Measurements from ENCODE around the gene HMOX2. TPM values are rescaled to one million over a fixed set of nuclear protein-coding genes. Genes with fewer than 3 reads are reported as not detected.

Gene HMOX2
- total RNA-seq, result 70.2 and 75.2 TPM in 2 replicates

GRCh38 chr16:4475880-4476788 is at the start of gene HMOX2:
TSS of gene HMOX2 (plus strand) at chr16:4476398. CDS start at chr16:4505525, 29,127 bp downstream.
- peaks cover 19% of the 10 kb centered on the region for H3K4me1 Mint-ChIP-seq (ENCODE audit: low read depth)
- peak within 1 kb of the TSS; percentile 80 for H3K4me3 Mint-ChIP-seq (ENCODE audit: low read depth)
- intact Hi-C loops (cut with micrococcal nuclease), result loop anchor here (2.0 to 5.0 kb wide), 6 partner anchors 25 to 141 kb away; partner anchors contain the start of genes CDIP1, DNAJA3 and PAM16
- no peaks in the 10 kb centered on the region for H3K27me3 Mint-ChIP-seq (ENCODE audit: low read depth)
- DNase-seq (ENCODE audit: low spot score), result peak; percentile 94
- H3K9me3 Mint-ChIP-seq, result no peaks in the 10 kb centered on the region
- peaks cover 17% of the 10 kb centered on the region for H3K36me3 Mint-ChIP-seq (ENCODE audit: low read depth)
- peak within 1 kb of the TSS; percentile 84 for H3K27ac Mint-ChIP-seq

DNA sequence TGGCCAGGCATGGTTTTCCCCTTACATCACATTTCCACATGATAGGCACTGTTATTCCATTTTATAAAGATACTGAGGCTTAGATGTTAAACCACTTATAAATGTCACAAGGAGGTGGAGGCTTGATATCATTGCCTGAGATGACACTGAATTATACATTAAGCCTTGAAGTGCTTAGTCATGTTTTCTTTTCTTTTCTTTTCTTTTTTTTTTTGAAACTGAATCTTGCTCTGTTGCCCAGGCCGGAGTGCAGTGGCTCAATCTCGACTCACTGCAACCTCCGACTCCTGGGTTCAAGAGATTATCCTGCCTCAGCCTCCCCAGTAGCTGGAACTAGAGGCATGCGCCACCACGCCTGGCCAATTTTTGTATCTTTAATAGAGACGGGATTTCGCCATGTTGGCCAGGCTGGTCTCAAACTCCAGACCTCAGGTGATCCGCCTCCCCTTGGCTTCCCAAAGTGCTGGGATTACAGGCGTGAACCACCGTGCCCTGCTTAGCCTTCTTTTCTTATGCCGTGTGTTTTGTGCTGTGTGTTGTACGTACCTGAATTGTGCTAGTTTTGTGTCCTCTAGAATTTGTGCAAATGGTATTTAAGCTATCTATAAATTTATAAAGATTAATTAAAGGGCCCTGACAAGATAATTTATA is 49.4 kb upstream of the HMOX2 start:
- peak overlapping the region; percentile 100 for H3K27ac Mint-ChIP-seq
- peaks cover 36% of the 10 kb centered on the region for H3K36me3 Mint-ChIP-seq (ENCODE audit: low read depth)
- H3K27me3 Mint-ChIP-seq (ENCODE audit: low read depth), result no peaks in the 10 kb centered on the region
- H3K9me3 Mint-ChIP-seq, result no peaks in the 10 kb centered on the region
- peak overlapping the region; percentile 98 for H3K4me3 Mint-ChIP-seq (ENCODE audit: low read depth)
- intact Hi-C loops (cut with micrococcal nuclease), result no loop called here
- DNase-seq (ENCODE audit: low spot score), result no peak
- peaks cover 23% of the 10 kb centered on the region for H3K4me1 Mint-ChIP-seq (ENCODE audit: low read depth)

GRCh38 chr16:4428500-4428899 is 47.7 kb upstream of the HMOX2 start:
- intact Hi-C loops (cut with micrococcal nuclease), result no loop called here
- DNase-seq (ENCODE audit: low spot score), result no peak
- H3K36me3 Mint-ChIP-seq (ENCODE audit: low read depth), result peaks cover 45% of the 10 kb centered on the region
- H3K27ac Mint-ChIP-seq, result no peak overlapping the region
- peak overlapping the region; percentile 40 for H3K4me3 Mint-ChIP-seq (ENCODE audit: low read depth)
- no peaks in the 10 kb centered on the region for H3K9me3 Mint-ChIP-seq
- H3K4me1 Mint-ChIP-seq (ENCODE audit: low read depth), result peaks cover 23% of the 10 kb centered on the region
- no peaks in the 10 kb centered on the region for H3K27me3 Mint-ChIP-seq (ENCODE audit: low read depth)

DNA sequence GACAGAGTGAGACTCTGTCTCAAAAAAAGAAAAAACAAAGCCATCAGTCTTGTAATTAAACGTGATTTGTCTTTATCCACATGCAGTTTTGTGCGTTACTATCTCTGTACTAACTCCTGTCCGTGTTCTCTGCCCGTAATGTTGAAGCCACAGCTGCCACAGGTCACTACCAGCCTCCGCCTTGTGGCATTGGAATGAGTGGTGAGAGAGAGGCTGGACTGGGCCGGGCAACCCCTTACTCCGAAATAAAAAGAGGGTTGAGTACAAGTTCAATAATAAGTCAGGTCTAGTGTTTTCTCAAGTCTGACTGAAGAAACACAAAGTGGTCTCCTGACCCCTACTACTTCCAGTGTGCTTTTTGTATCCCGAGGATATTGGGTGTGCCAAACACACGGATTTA is 45.2 kb upstream of the HMOX2 start:
- no peak for DNase-seq (ENCODE audit: low spot score)
- intact Hi-C loops (cut with micrococcal nuclease), result no loop called here
- Mint-ChIP-seq H3K27me3 (ENCODE audit: low read depth) (no peaks in the 10 kb centered on the region), H3K27ac (no peak overlapping the region), H3K9me3 (no peaks in the 10 kb centered on the region), H3K4me1 (ENCODE audit: low read depth) (peaks cover 26% of the 10 kb centered on the region), H3K4me3 (ENCODE audit: low read depth) (no peak overlapping the region), H3K36me3 (ENCODE audit: low read depth) (peaks cover 62% of the 10 kb centered on the region)

- DNase-seq (ENCODE audit: low spot score), result no peak
- Mint-ChIP-seq H3K36me3 (ENCODE audit: low read depth) (peaks cover 59% of the 10 kb centered on the region), H3K27ac (no peak overlapping the region), H3K4me1 (ENCODE audit: low read depth) (peaks cover 12% of the 10 kb centered on the region), H3K4me3 (ENCODE audit: low read depth) (no peak overlapping the region), H3K27me3 (ENCODE audit: low read depth) (no peaks in the 10 kb centered on the region), H3K9me3 (no peaks in the 10 kb centered on the region)
- intact Hi-C loops (cut with micrococcal nuclease), result no loop called here
These were observed 43.0 kb upstream of the HMOX2 start for GRCh38 chr16:4433228-4433627.

- Mint-ChIP-seq H3K4me3 (ENCODE audit: low read depth) (no peak overlapping the region), H3K4me1 (ENCODE audit: low read depth) (peaks cover 8% of the 10 kb centered on the region), H3K27ac (no peak overlapping the region), H3K27me3 (ENCODE audit: low read depth) (no peaks in the 10 kb centered on the region), H3K36me3 (ENCODE audit: low read depth) (peaks cover 59% of the 10 kb centered on the region), H3K9me3 (no peaks in the 10 kb centered on the region)
- intact Hi-C loops (cut with micrococcal nuclease), result no loop called here
- no peak for DNase-seq (ENCODE audit: low spot score)
These were observed 42.0 kb upstream of the HMOX2 start for GRCh38 chr16:4433914-4434787.

GRCh38 chr16:4435337-4436067 is 40.7 kb upstream of the HMOX2 start:
- Mint-ChIP-seq H3K36me3 (ENCODE audit: low read depth) (peaks cover 61% of the 10 kb centered on the region), H3K4me1 (ENCODE audit: low read depth) (peaks cover 8% of the 10 kb centered on the region), H3K27me3 (ENCODE audit: low read depth) (no peaks in the 10 kb centered on the region), H3K27ac (no peak overlapping the region), H3K4me3 (ENCODE audit: low read depth) (no peak overlapping the region), H3K9me3 (no peaks in the 10 kb centered on the region)
- DNase-seq (ENCODE audit: low spot score), result no peak
- intact Hi-C loops (cut with micrococcal nuclease), result no loop called here

- intact Hi-C loops (cut with micrococcal nuclease), result no loop called here
- H3K9me3 Mint-ChIP-seq, result no peaks in the 10 kb centered on the region
- no peaks in the 10 kb centered on the region for H3K27me3 Mint-ChIP-seq (ENCODE audit: low read depth)
- H3K4me1 Mint-ChIP-seq (ENCODE audit: low read depth), result peaks cover 7% of the 10 kb centered on the region
- peaks cover 68% of the 10 kb centered on the region for H3K36me3 Mint-ChIP-seq (ENCODE audit: low read depth)
- no peak overlapping the region for H3K27ac Mint-ChIP-seq
- no peak overlapping the region for H3K4me3 Mint-ChIP-seq (ENCODE audit: low read depth)
- no peak for DNase-seq (ENCODE audit: low spot score)
These were observed 38.8 kb upstream of the HMOX2 start for GRCh38 chr16:4437366-4437765.

DNA sequence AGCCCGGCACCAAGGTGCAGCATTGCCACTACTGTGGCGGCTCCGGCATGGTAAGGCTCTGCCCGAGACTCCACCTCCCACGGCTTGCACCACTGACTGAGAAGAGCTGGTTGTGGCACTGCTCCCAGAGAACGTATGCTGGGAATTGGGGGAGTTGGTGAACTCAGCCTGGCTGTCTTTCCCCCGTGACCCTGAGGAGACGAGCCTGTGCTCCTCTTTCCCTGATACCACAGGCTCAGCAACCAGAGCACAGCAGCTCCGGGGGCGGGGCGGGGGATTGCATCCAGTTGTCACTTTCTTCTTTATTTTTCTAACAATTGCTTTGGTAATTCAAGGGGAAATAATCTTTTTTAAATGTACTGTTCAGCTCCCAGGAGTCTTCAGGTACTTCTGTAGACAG is 33.8 kb upstream of the HMOX2 start:
- DNase-seq (ENCODE audit: low spot score), result no peak
- H3K36me3 Mint-ChIP-seq (ENCODE audit: low read depth), result peaks cover 68% of the 10 kb centered on the region
- intact Hi-C loops (cut with micrococcal nuclease), result no loop called here

GRCh38 chr16:4443271-4443670 is 32.9 kb upstream of the HMOX2 start:
- intact Hi-C loops (cut with micrococcal nuclease), result no loop called here
- Mint-ChIP-seq H3K27me3 (ENCODE audit: low read depth) (no peaks in the 10 kb centered on the region), H3K4me1 (ENCODE audit: low read depth) (no peaks in the 10 kb centered on the region), H3K27ac (no peak overlapping the region), H3K9me3 (no peaks in the 10 kb centered on the region), H3K36me3 (ENCODE audit: low read depth) (peaks cover 70% of the 10 kb centered on the region), H3K4me3 (ENCODE audit: low read depth) (no peak overlapping the region)
- no peak for DNase-seq (ENCODE audit: low spot score)

More for the DNA sequence above, 33.8 kb upstream of the HMOX2 start:
- Mint-ChIP-seq H3K27me3 (ENCODE audit: low read depth) (no peaks in the 10 kb centered on the region), H3K4me1 (ENCODE audit: low read depth) (no peaks in the 10 kb centered on the region), H3K27ac (no peak overlapping the region), H3K4me3 (ENCODE audit: low read depth) (no peak overlapping the region), H3K9me3 (no peaks in the 10 kb centered on the region)

GRCh38 chr16:4443986-4444385 is 32.2 kb upstream of the HMOX2 start:
- no peak for DNase-seq (ENCODE audit: low spot score)
- Mint-ChIP-seq H3K9me3 (no peaks in the 10 kb centered on the region), H3K4me3 (ENCODE audit: low read depth) (no peak overlapping the region), H3K36me3 (ENCODE audit: low read depth) (peaks cover 70% of the 10 kb centered on the region), H3K27me3 (ENCODE audit: low read depth) (no peaks in the 10 kb centered on the region), H3K4me1 (ENCODE audit: low read depth) (no peaks in the 10 kb centered on the region), H3K27ac (no peak overlapping the region)
- intact Hi-C loops (cut with micrococcal nuclease), result no loop called here

- Mint-ChIP-seq H3K4me1 (ENCODE audit: low read depth) (no peaks in the 10 kb centered on the region), H3K4me3 (ENCODE audit: low read depth) (no peak overlapping the region), H3K36me3 (ENCODE audit: low read depth) (peaks cover 58% of the 10 kb centered on the region), H3K9me3 (no peaks in the 10 kb centered on the region), H3K27ac (no peak overlapping the region), H3K27me3 (ENCODE audit: low read depth) (no peaks in the 10 kb centered on the region)
- no peak for DNase-seq (ENCODE audit: low spot score)
- intact Hi-C loops (cut with micrococcal nuclease), result no loop called here
These were observed 25.8 kb upstream of the HMOX2 start for GRCh38 chr16:4450430-4450829.
